ENCODE data around the gene HDAC10.
A peak's percentile ranks its signal among the peaks of the same experiment; 100 is the strongest.

The HDAC10 gene

GRCh38 chr22:50278461-50278860, 27.4 kb upstream of the HDAC10 start:
- H3K27me3 ChIP-seq (replicated peaks) = no peaks in the 10 kb centered on the region
- DNase-seq = no peak
- peaks cover 75% of the 10 kb centered on the region for H3K36me3 ChIP-seq (replicated peaks)
- H3K27ac ChIP-seq = no peak overlapping the region
- in situ Hi-C loops (cut with HindIII; ENCODE audit: low pct_ligation_motif_present, low sequenced_read_pairs) = no loop called here
- TF ChIP-seq CTCF (IDR thresholded peaks at IDR 0.05; ENCODE audit: low read depth, low read length, missing control alignments) = no peak
- H3K4me3 ChIP-seq (ENCODE audit: low read depth, low read length) = no peak overlapping the region

- Histone ChIP-seq H3K36me3 (replicated peaks) (peaks cover 70% of the 10 kb centered on the region), H3K27ac (no peak overlapping the region), H3K27me3 (replicated peaks) (no peaks in the 10 kb centered on the region), H3K4me3 (ENCODE audit: low read depth, low read length) (no peak overlapping the region)
- no peak for DNase-seq
- TF ChIP-seq CTCF (IDR thresholded peaks at IDR 0.05; ENCODE audit: low read depth, low read length, missing control alignments) = no peak
- in situ Hi-C loops (cut with HindIII; ENCODE audit: low pct_ligation_motif_present, low sequenced_read_pairs) = no loop called here
Measured at GRCh38 chr22:50277761-50278160, 26.7 kb upstream of the HDAC10 start.

- Histone ChIP-seq H3K36me3 (replicated peaks) (peaks cover 55% of the 10 kb centered on the region), H3K27ac (no peak overlapping the region), H3K27me3 (replicated peaks) (no peaks in the 10 kb centered on the region), H3K4me3 (ENCODE audit: low read depth, low read length) (no peak overlapping the region)
- no peak for DNase-seq
- TF ChIP-seq CTCF (IDR thresholded peaks at IDR 0.05; ENCODE audit: low read depth, low read length, missing control alignments) = peak; percentile 61
- in situ Hi-C loops (cut with HindIII; ENCODE audit: low pct_ligation_motif_present, low sequenced_read_pairs) = no loop called here
Measured at GRCh38 chr22:50276143-50276542, 25.1 kb upstream of the HDAC10 start.

GRCh38 chr22:50275181-50276055, 24.4 kb upstream of the HDAC10 start:
- Histone ChIP-seq H3K36me3 (replicated peaks) (peaks cover 50% of the 10 kb centered on the region), H3K27me3 (replicated peaks) (no peaks in the 10 kb centered on the region), H3K27ac (no peak overlapping the region), H3K4me3 (ENCODE audit: low read depth, low read length) (no peak overlapping the region)
- no peak for DNase-seq
- in situ Hi-C loops (cut with HindIII; ENCODE audit: low pct_ligation_motif_present, low sequenced_read_pairs) = no loop called here
- no peak for TF ChIP-seq CTCF (IDR thresholded peaks at IDR 0.05; ENCODE audit: low read depth, low read length, missing control alignments)

- no peak for DNase-seq
- Histone ChIP-seq H3K27me3 (replicated peaks) (no peaks in the 10 kb centered on the region), H3K4me3 (ENCODE audit: low read depth, low read length) (no peak overlapping the region), H3K27ac (no peak overlapping the region), H3K36me3 (replicated peaks) (peaks cover 44% of the 10 kb centered on the region)
- TF ChIP-seq CTCF (IDR thresholded peaks at IDR 0.05; ENCODE audit: low read depth, low read length, missing control alignments) = no peak
- in situ Hi-C loops (cut with HindIII; ENCODE audit: low pct_ligation_motif_present, low sequenced_read_pairs) = no loop called here
Measured at GRCh38 chr22:50274771-50275170, 23.7 kb upstream of the HDAC10 start.
